SK-N-SH (cell line): ENCODE data around the gene XAB2. TPM values are rescaled to one million over a fixed set of nuclear protein-coding genes. Genes with fewer than 3 reads are reported as not detected.

ENCODE experiments used
- CTCF ChIA-PET: fragments of 300-600, 350-600 bp; formaldehyde crosslinking; extraction: SDS; loops from one replicate; lab custom pipeline; 2021; lab: Yijun Ruan, JAX
- POLR2A ChIA-PET: fragments of 350-600 bp; sonication (Branson Sonifier 250); formaldehyde crosslinking; extraction: SDS; loops from one replicate; lab custom pipeline; 2020; ENCODE audit warnings: antibody characterized with exemption, inconsistent platforms; lab: Yijun Ruan, JAX
- DNase-seq: peaks from one replicate; pipeline ENCODE4 v3.0.0; 2012
- H2AFZ ChIP-seq: fragments of 200-600 bp; sonication (generic); 2 replicates; pipeline ENCODE4 v1.8.1; 2016; ENCODE audit warnings: antibody characterized with exemption, mild to moderate bottlenecking, low read depth
- H3F3A ChIP-seq: fragments of 200-600 bp; sonication (generic); replicated peaks from 2 replicates; pipeline ENCODE3; 2016; ENCODE audit warnings: antibody characterized with exemption, mild to moderate bottlenecking; ENCODE audit not compliant: insufficient read depth
- H3K27ac ChIP-seq, 2 experiments: fragments of 200-500 bp in 1 of 2; fragments of 200-600 bp in 1 of 2; sonication (Bioruptor generic) in 1 of 2; sonication (generic), shearing (Covaris generic) in 1 of 2; 2 replicates each; pipeline versions ENCODE4 v1.5.1 to v1.6.1; 2014 to 2016; ENCODE audit warnings: low read depth in 2 of 2, inconsistent platforms in 1 of 2, low read length in 1 of 2, mild to moderate bottlenecking in 1 of 2, mixed read lengths in 1 of 2
- H3K27me3 ChIP-seq: fragments of 200-600 bp; sonication (generic), shearing (Covaris generic); 2 replicates; pipeline ENCODE4 v1.6.1; 2016; ENCODE audit warnings: mixed run types; ENCODE audit not compliant: insufficient read depth
- H3K36me3 ChIP-seq, 2 experiments: fragments of 200-500 bp in 1 of 2; fragments of 200-600 bp in 1 of 2; sonication (Bioruptor generic) in 1 of 2; sonication (generic) in 1 of 2; replicated peaks in 1 of 2; 2 replicates each; pipeline versions ENCODE3 to v1.5.1; 2014 to 2016; ENCODE audit warnings: low read length in 1 of 2, mild to moderate bottlenecking in 1 of 2; ENCODE audit not compliant: insufficient read depth in 2 of 2, control insufficient read depth in 1 of 2
- H3K4me1 ChIP-seq, 2 experiments: fragments of 200-500 bp in 1 of 2; fragments of 200-600 bp in 1 of 2; sonication (Bioruptor generic) in 1 of 2; sonication (generic), shearing (Covaris generic) in 1 of 2; 2 replicates each; pipeline versions ENCODE4 v1.5.1 to v1.6.1; 2014 to 2016; ENCODE audit warnings: low read depth in 1 of 2, low read length in 1 of 2, mixed run types in 1 of 2; ENCODE audit not compliant: insufficient read depth in 2 of 2, control insufficient read depth in 1 of 2
- H3K4me2 ChIP-seq: fragments of 200-600 bp; sonication (generic), shearing (Covaris generic); 2 replicates; pipeline ENCODE4 v1.6.1; 2017; ENCODE audit warnings: mixed run types
- H3K4me3 ChIP-seq, 2 experiments: fragments of 200-500 bp in 1 of 2; fragments of 200-600 bp in 1 of 2; sonication (Bioruptor generic) in 1 of 2; sonication (generic), shearing (Covaris generic) in 1 of 2; 2 replicates each; pipeline versions ENCODE4 v1.5.1 to v1.8.1; 2014 to 2016; ENCODE audit warnings: low read depth in 2 of 2, inconsistent platforms in 1 of 2, low read length in 1 of 2, mild to moderate bottlenecking in 1 of 2, mixed read lengths in 1 of 2, moderate library complexity in 1 of 2
- H3K79me2 ChIP-seq: fragments of 200-600 bp; sonication (generic); 2 replicates; pipeline ENCODE4 v1.8.1; 2017; ENCODE audit warnings: mild to moderate bottlenecking; ENCODE audit not compliant: insufficient read depth
- H3K9ac ChIP-seq: fragments of 200-600 bp; sonication (generic); 2 replicates; pipeline ENCODE4 v1.6.1; 2017; ENCODE audit warnings: mixed run types
- H3K9me2 ChIP-seq: fragments of 200-600 bp; sonication (generic); 2 replicates; pipeline ENCODE4 v1.6.1; 2017; ENCODE audit warnings: mixed run types
- H3K9me3 ChIP-seq: fragments of 200-600 bp; sonication (generic); 2 replicates; pipeline ENCODE4 v1.6.1; 2017; ENCODE audit warnings: mixed run types, mild to moderate bottlenecking, moderate library complexity
- H4K20me1 ChIP-seq: fragments of 200-600 bp; sonication (generic); 2 replicates; pipeline ENCODE4 v1.6.1; 2017; ENCODE audit warnings: mild to moderate bottlenecking, mixed run types; ENCODE audit not compliant: insufficient read depth
- CTCF ChIP-seq: fragments of 200-600 bp; sonication (generic); IDR thresholded peaks from 2 replicates; pipeline ENCODE4 v1.6.1; 2017; ENCODE audit warnings: antibody characterized with exemption, mild to moderate bottlenecking, moderate library complexity
- ELF1 ChIP-seq: IDR thresholded peaks from 2 replicates; pipeline ENCODE4 v1.4.0; 2012
- EZH2phosphoT487 ChIP-seq: fragments of 200-600 bp; sonication (generic); IDR thresholded peaks from 2 replicates; pipeline ENCODE4 v1.6.1; 2017; ENCODE audit warnings: low read depth, mixed run types, mild to moderate bottlenecking, antibody characterized with exemption, moderate library complexity, borderline replicate concordance
- FOXJ3 ChIP-seq: sonication (generic); formaldehyde crosslinking; IDR thresholded peaks from 2 replicates; pipeline ENCODE4 v1.5.1; 2020; ENCODE audit warnings: mild to moderate bottlenecking, missing genetic modification reagents
- FOXM1 ChIP-seq: IDR thresholded peaks from 2 replicates; pipeline ENCODE4 v1.4.0; 2012; ENCODE audit warnings: low read depth, mild to moderate bottlenecking
- GABPA ChIP-seq: IDR thresholded peaks from 2 replicates; pipeline ENCODE4 v1.4.0; 2012; ENCODE audit warnings: low read depth, mild to moderate bottlenecking
- GATA2 ChIP-seq: sonication (generic); formaldehyde crosslinking; IDR thresholded peaks from 2 replicates; pipeline ENCODE4 v1.5.0; 2020; ENCODE audit warnings: mild to moderate bottlenecking, missing genetic modification reagents
- IRF3 ChIP-seq: fragments of 150-350 bp; IDR thresholded peaks from 2 replicates; pipeline ENCODE4 v1.6.1; 2016; ENCODE audit warnings: mild to moderate bottlenecking, low read depth, low read length
- JUND ChIP-seq: IDR thresholded peaks from 2 replicates; pipeline ENCODE4 v1.4.0; 2012
- MEF2A ChIP-seq: IDR thresholded peaks from 2 replicates; pipeline ENCODE4 v1.4.0; 2012; ENCODE audit warnings: low read depth, borderline replicate concordance
- NRF1 ChIP-seq: IDR thresholded peaks from 2 replicates; pipeline ENCODE4 v1.6.1; 2012; ENCODE audit warnings: low read depth, mild to moderate bottlenecking, low read length
- PBX3 ChIP-seq: IDR thresholded peaks from 2 replicates; pipeline ENCODE4; 2012
- RAD21 ChIP-seq: IDR thresholded peaks from 2 replicates; pipeline ENCODE4 v1.6.1; 2012; ENCODE audit warnings: mild to moderate bottlenecking, low read length
- RCOR1 ChIP-seq: fragments of 150-350 bp; IDR thresholded peaks from 2 replicates; pipeline ENCODE4 v1.6.1; 2017; ENCODE audit warnings: antibody characterized with exemption, low read length
- SMC3 ChIP-seq: IDR thresholded peaks from 2 replicates; pipeline ENCODE4 v1.6.1; 2012; ENCODE audit warnings: low read depth, low read length, improper control_type of control experiment
- TAF1 ChIP-seq: IDR thresholded peaks from 2 replicates; pipeline ENCODE4 v1.6.1; 2012; ENCODE audit warnings: low read depth, mild to moderate bottlenecking, low read length, moderate library complexity, borderline replicate concordance
- TCF12 ChIP-seq: IDR thresholded peaks from 2 replicates; pipeline ENCODE4 v1.4.0; 2012
- USF1 ChIP-seq: IDR thresholded peaks from 2 replicates; pipeline ENCODE4 v1.4.0; 2012; ENCODE audit warnings: low read depth, borderline replicate concordance
- YY1 ChIP-seq: IDR thresholded peaks from 2 replicates; pipeline ENCODE4 v1.4.0; 2012; ENCODE audit warnings: low read depth, mild to moderate bottlenecking
- WGBS: methylation state at CpG from one replicate; pipeline ENCODE4 v1.1.6; 2017; ENCODE audit warnings: low lambda C conversion rate; 5-methylcytosine and 5-hydroxymethylcytosine counted together
- polyA plus RNA-seq, 3 experiments: library from polyadenylated mRNA; depleted of rRNA; stranded (reverse); fragments of >200 nt; gene quantifications; 2 replicates each; pipeline ENCODE4 v1.2.3, GENCODE V29; 2012
- TF ChIP-seq, protein P1 (sequence below): IDR thresholded peaks from 2 replicates; pipeline ENCODE4 v1.4.0; 2012; ENCODE audit warnings: low read depth, borderline replicate concordance
- TF ChIP-seq, protein P2 (sequence below): fragments of 150-350 bp; IDR thresholded peaks from 2 replicates; pipeline ENCODE4 v1.6.1; 2017; ENCODE audit warnings: antibody characterized with exemption, low read length, low read depth, borderline replicate concordance

The XAB2 gene
- polyA plus RNA-seq, 1 of the 3 experiments (the other 2 are of a cell fraction) = 43.3 TPM

DNA sequence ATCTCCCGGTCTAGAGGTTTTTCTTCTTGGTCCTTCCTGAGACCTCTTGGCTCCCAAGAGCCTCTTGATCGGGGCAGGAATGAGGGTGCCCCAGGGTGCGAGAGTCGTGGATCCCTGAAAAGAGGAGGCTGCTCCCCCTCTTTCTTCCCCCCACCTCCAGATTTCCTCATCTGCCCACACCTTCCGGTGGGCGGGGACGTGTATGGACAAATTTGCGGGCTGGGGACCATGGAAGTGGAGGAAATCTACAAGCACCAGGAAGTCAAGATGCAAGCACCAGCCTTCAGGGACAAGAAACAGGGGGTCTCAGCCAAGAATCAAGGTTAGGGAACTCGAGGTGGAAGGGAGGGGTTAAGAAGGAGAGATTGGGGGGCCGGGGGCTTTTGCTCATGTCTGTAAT, 47.5 kb upstream of the XAB2 start, which contains the start of gene MCEMP1:
TSS of gene MCEMP1 (plus strand) at position 237 of the 400 bp plus-strand sequence. CDS start at position 268, 31 bp downstream.
- H3K4me1 ChIP-seq = peaks cover 0 to 11% of the 10 kb centered on the region in 2 experiments; a peak in 1 of 4 replicates
- H3K9ac ChIP-seq = no peak within 1 kb of the TSS
- ChIA-PET POLR2A (no interaction called here), CTCF (interaction anchor here (1.2 to 3.8 kb wide), 3 partner anchors 108 to 322 kb away, joined by 3 to 22 read pairs (median 10); no protein-coding TSS in a partner anchor)
- H3K4me3 ChIP-seq = no peak within 1 kb of the TSS
- H2AFZ ChIP-seq = no peak within 1 kb of the TSS
- no peaks in the 10 kb centered on the region for H3K9me3 ChIP-seq
- no peaks in the 10 kb centered on the region for H3F3A ChIP-seq
- no peaks in the 10 kb centered on the region for H3K36me3 ChIP-seq
- H3K4me2 ChIP-seq = no peak within 1 kb of the TSS
- no peaks in the 10 kb centered on the region for H4K20me1 ChIP-seq
- H3K27ac ChIP-seq = no peak within 1 kb of the TSS
- WGBS = 11% methylated on average over 10 of the region's 10 CpGs
- no peak for DNase-seq
- TF ChIP-seq SMC3 (no peak), TAF1 (no peak)
- peaks cover 12% of the 10 kb centered on the region for H3K79me2 ChIP-seq
- peaks cover 37% of the 10 kb centered on the region for H3K27me3 ChIP-seq
- no peaks in the 10 kb centered on the region for H3K9me2 ChIP-seq

DNA sequence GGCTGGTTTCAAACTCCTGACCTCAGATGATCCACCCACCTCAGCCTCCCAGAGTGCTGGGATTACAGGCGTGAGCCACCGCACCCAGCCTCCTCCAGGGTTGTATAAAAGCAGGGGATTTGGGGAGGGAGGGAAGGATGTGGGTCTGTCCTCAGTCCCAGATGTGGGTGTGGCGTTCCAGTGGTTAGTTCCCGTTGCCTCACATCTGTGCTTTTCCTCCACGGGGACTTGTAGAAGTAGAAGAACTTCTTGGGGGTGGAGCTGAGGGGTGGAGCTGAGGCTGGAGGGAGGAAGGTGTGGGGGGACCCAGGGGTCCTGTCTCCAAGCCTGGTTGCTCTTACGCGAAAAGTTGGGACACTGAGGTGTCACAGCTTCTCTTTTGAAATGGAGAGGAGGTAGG, 47.0 kb upstream of the XAB2 start:
- POLR2A ChIA-PET = no interaction called here
- WGBS = 38% methylated on average over 7 of the region's 7 CpGs
- peaks cover 7% of the 10 kb centered on the region for H3K79me2 ChIP-seq

More for the DNA sequence above, 47.0 kb upstream of the XAB2 start:
- no peak overlapping the region for H3K9ac ChIP-seq
- H3K9me2 ChIP-seq = no peaks in the 10 kb centered on the region
- no peaks in the 10 kb centered on the region for H3K36me3 ChIP-seq
- H3K27ac ChIP-seq = no peak overlapping the region
- H3K27me3 ChIP-seq = peaks cover 42% of the 10 kb centered on the region
- no peak overlapping the region for H3K4me2 ChIP-seq
- DNase-seq = no peak
- no peak overlapping the region for H2AFZ ChIP-seq
- CTCF ChIA-PET = interaction anchor here (1.2 to 3.8 kb wide), 3 partner anchors 108 to 322 kb away, joined by 3 to 22 read pairs (median 10); no protein-coding TSS in a partner anchor
- TF ChIP-seq, protein P1, sequence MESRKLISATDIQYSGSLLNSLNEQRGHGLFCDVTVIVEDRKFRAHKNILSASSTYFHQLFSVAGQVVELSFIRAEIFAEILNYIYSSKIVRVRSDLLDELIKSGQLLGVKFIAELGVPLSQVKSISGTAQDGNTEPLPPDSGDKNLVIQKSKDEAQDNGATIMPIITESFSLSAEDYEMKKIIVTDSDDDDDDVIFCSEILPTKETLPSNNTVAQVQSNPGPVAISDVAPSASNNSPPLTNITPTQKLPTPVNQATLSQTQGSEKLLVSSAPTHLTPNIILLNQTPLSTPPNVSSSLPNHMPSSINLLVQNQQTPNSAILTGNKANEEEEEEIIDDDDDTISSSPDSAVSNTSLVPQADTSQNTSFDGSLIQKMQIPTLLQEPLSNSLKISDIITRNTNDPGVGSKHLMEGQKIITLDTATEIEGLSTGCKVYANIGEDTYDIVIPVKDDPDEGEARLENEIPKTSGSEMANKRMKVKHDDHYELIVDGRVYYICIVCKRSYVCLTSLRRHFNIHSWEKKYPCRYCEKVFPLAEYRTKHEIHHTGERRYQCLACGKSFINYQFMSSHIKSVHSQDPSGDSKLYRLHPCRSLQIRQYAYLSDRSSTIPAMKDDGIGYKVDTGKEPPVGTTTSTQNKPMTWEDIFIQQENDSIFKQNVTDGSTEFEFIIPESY = no peak
- TF ChIP-seq TCF12 (no peak), IRF3 (no peak), JUND (no peak), FOXM1 (no peak), FOXJ3 (CRISPR knock-in tag) (no peak), GATA2 (CRISPR knock-in tag) (no peak), RCOR1 (no peak), USF1 (no peak), PBX3 (no peak), CTCF (no peak), RAD21 (no peak), ELF1 (no peak), MEF2A (no peak), YY1 (no peak), GABPA (no peak), TAF1 (no peak), EZH2phosphoT487 (no peak), NRF1 (no peak)
- TF ChIP-seq, protein P2, sequence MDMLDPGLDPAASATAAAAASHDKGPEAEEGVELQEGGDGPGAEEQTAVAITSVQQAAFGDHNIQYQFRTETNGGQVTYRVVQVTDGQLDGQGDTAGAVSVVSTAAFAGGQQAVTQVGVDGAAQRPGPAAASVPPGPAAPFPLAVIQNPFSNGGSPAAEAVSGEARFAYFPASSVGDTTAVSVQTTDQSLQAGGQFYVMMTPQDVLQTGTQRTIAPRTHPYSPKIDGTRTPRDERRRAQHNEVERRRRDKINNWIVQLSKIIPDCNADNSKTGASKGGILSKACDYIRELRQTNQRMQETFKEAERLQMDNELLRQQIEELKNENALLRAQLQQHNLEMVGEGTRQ = no peak
- no peaks in the 10 kb centered on the region for H3F3A ChIP-seq
- peaks cover 0 to 6% of the 10 kb centered on the region in 2 experiments; a peak in 1 of 4 replicates for H3K4me1 ChIP-seq
- no peak overlapping the region for H3K4me3 ChIP-seq
- no peaks in the 10 kb centered on the region for H3K9me3 ChIP-seq
- no peaks in the 10 kb centered on the region for H4K20me1 ChIP-seq
